DMS79 (cell line): ENCODE measurements around the gene UVRAG.

Experiments
- DNase-seq: peaks from one replicate; lab custom pipeline; 2025; lab: John Stamatoyannopoulos, UW

Gene UVRAG

DNA sequence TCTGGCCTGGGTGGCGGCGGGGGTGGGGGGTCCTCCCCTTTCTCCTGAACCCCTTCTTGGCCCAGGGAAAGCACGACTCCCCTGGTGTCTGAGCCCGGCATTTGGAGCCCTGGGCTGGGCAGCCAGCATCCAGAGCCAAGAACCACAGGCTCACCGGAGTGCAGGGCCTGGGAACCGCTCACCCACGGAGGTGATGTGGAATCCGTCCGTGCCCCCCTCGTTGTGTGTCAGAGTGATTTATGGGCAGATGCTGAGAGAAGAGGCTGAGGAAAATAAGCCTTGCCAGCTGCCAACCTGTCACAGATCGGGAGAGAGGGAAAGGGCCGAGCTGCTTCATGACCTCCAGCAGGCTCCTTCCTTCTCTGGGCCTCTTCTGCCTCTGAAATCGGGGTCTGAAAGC, 357.6 kb downstream of the UVRAG start:
- no peak for DNase-seq

- no peak for DNase-seq
These were observed 358.7 kb downstream of the UVRAG start for GRCh38 chr11:76173663-76174062.

GRCh38 chr11:76174330-76174729, 359.3 kb downstream of the UVRAG start:
- DNase-seq, result no peak

DNA sequence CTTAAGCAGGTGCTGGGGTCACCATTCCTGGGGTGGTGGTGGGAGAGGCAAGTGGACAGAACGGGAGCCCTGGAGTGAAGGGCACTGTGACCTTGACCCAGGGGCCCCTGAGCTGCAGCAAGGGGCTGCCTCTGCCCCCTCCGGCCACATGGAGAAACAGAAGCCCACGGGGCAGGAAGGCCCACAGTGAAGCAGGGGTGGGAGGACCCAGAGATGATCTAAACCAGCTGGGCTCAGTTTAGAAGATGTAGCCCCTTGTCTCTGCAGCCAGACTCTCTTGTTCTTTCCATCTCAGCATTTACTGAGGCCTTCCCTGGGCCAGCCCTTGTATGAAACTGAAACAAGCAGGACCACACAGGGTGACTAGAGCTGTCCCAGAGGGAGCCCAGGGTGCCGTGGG, 360.8 kb downstream of the UVRAG start:
- DNase-seq, result no peak

- no peak for DNase-seq
These were observed 361.5 kb downstream of the UVRAG start for GRCh38 chr11:76176463-76176862.

DNA sequence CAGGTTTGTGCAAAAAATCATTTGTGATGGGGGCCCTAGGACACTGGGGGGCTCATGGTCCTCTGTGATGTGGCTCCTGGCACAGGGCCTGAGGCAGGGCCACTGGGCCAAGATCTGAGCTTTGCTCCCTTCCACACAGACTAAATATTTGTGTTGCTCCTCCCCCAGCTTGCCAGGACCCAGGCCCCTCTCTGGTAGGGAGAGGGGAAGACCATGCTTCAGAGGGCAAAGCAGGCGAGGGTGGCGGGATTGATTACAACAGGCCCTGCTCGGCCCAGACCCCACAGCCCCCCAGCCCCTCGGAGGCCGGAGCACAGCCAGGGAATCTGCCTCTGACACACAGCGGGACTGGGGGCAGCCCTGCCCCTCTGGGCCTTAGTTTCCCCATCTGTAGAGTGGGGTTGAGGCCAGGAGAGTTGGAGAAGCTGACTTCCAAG, 362.3 kb downstream of the UVRAG start:
- no peak for DNase-seq

DNA sequence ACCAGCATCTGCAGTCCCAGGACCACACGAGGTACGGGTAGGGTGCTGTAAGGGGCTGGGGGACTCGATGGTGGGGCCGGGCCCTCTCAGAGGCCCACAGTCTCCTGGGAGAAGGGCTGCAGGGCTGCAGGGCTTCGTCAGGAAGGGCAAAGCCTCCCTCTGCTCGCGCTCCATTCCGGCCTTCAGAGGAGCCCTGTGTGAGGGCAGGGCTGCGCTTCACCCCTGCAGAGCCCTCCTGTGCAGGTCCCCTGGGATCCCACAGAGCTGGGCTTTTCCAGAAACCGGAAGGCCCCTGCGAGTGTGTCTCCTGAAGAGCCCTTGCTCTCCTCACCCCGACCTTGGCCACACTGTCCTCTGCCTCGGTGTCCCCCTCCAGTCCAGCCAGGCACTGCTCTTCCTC, 364.1 kb downstream of the UVRAG start:
- no peak for DNase-seq

DNA sequence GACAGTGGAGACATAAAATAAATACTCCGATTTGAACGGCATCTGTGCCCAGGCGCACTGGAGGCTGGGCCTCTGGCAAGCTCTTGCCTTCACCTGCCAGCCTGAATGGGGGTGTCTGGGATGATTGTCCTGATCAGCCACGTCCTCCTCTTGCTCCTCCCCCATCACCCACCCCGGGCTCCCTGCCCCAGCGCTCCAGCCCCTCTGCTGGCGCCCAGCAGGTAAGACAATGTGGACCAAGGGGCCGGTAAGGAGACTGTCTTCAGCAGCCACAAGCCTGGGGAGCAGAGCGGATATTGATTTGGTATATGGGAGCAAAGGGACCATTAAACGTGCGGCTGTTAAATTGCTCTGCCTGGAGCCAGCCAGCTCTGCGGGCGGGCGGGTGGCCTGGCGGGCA, 366.4 kb downstream of the UVRAG start:
- no peak for DNase-seq

DNA sequence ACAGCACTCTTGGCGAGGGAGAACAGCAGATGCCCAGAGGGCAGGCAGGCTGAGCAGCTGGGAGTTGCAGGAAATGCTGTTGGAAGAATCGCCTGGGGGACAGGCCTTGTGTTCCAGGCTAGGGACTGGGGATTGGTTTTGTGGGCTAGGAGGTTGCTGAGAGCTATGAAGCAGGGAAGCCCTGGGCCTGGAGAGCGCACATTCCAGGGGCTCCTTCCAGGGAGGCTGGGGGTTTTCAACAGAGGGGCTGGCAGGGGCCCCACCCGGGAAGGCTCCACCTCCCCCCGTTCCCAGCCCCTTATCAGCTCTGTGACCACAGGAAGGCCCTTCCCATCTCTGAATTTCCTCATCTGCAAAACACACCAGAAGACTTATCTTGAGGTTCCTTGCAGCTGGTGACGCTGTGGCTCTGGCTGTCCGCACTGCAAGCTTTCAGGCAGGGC, 369.6 kb downstream of the UVRAG start:
- no peak for DNase-seq

DNA sequence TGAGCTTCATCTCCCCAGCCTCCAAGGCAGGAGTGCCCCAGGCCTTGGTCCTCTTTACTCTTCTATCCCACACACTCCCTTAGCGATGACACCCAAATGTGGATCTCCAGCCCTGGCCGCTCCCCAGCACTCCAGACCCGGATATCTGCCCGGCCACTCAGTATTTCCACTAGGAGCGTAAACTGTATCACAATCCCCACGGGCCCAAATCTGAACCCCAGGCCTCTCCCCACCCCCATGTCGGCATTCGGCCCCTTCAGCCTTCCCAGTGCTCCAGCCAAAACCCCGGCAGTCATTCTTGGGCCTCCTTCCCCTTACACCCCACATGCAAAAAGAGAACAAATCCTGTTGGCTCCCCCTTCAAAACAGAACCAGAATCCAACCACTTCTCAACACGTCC, 370.5 kb downstream of the UVRAG start:
- DNase-seq, result no peak

DNA sequence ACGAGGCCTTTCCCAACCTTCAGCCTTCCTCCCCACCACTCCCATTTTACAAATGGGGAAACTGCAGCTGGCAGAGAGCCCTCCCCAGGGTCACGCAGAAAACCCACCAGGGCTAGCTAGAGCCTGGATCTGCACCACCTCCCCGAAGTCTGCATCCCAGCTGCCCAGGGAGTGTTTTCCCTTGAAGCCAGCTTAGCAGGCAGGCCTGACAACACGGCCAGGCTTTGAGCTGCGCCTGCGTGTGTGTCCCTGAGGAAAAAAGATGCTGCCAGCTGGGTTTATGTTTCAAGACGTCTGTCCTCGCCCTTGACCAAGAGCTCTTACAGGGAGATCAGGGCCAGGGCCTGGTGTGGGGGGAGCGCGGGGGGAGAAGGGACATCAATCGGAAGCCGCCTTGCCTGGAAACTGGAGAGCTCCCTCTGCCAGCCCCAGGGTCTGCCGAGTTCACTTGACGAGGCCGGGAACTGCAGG, 371.0 kb downstream of the UVRAG start:
- DNase-seq, result no peak

DNA sequence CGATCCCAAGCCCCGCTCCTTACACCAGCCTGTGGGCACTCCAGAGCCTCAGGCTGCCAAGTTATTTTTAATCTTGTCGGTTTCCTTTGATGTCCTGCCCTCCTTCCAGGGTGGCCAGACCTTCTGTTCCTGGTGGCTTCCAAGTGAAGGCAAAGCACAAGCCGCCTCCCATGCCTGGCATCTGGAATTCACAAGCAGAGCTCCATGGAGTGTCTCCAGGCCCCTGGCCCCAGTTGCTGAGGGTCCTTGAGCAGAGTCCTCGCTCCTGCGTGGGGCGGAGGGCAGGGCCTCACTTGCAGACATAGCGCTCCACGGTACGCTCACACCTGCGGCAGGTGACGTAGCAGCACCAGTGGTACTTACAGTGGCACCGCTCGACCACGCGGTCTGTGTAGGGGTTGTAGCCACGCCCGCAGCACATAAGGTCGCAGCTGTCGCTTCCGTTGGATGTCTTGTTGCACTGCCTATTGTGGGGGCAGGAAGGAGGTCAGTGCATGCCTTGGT, 371.8 kb downstream of the UVRAG start:
- no peak for DNase-seq

DNA sequence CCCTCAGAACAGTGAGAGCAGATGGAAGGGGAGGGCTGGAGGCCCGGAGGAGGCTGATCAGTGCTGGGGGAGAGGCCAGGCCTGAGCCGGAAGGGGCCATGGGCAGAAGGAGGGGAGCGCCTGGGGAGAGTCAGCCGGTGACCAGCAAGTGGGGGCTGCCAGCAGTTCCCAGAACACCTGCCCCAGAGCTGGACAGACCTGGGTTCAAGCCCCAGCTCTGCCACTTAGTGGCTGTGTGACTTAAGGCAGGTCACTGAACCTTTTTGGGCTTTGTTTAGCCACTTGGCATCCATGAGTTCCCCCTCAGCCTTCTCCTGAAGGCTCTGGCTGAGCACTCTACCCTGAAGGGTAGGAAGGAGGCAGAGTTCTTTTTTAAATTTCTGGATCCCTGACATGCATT, 373.9 kb downstream of the UVRAG start:
- no peak for DNase-seq

DNA sequence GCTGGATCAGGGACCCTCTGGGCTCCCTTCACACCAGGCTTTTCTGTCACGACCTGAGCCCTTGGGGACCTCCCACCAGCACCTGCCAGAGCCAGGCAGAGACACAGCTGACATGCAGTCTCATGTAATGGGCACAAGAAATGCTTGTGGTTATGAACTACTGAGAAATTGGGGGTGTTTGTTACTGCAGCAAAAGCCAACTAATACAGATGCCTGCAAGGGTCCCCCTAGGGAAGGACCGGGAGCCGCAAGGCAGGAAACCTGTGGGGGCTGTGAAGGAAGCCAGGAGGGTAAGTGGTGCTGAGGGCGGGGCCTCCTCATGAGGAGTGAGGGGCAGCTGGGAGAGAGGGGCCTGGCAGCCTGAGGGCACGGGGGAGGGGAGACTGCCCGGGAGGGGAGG, 374.7 kb downstream of the UVRAG start:
- DNase-seq, result no peak

DNA sequence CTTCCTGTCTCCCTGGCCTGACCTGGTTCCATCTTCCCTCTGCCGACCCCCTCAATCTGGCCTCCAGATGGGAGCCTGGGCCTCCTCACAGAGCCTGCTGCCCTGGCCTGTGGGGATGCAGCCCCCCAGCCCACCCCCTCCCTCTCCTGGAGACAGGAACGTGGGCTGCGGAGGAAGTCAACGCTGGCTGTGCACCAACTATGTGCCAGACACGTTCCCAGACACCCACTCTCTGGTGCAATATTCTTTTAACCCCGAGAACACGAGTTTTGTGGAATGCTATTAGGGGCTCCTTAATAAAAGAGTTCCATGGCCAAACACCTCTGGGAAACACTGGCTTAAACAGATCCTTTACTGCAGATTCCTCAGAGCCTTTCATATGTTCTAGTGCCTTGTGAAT, 375.4 kb downstream of the UVRAG start:
- no peak for DNase-seq
